Smooth muscle cell (in vitro differentiated cells): ENCODE results near the gene USPL1. TPM values are rescaled to one million over a fixed set of nuclear protein-coding genes. Genes with fewer than 3 reads are reported as not detected.

ENCODE experiments used
- DNase-seq: peaks from one replicate; lab custom pipeline; 2025; ENCODE audit not compliant: unreplicated experiment; lab: John Stamatoyannopoulos, UW
- H2AFZ ChIP-seq: fragments of 200-600 bp; sonication (generic); 2 replicates; pipeline ENCODE4 v1.6.0; 2016; ENCODE audit warnings: antibody characterized with exemption, low read depth, mild to moderate bottlenecking
- H3F3A ChIP-seq: fragments of 200-600 bp; sonication (generic); 2 replicates; pipeline ENCODE4 v1.6.0; 2017; ENCODE audit warnings: antibody characterized with exemption, low read depth
- H3K27ac ChIP-seq: fragments of 200-600 bp; sonication (generic); 2 replicates; pipeline ENCODE4 v1.5.1; 2016; ENCODE audit warnings: low read depth, mild to moderate bottlenecking
- H3K27me3 ChIP-seq: fragments of 200-600 bp; sonication (generic); 2 replicates; pipeline ENCODE4 v1.6.1; 2016; ENCODE audit warnings: low read depth, mild to moderate bottlenecking
- H3K36me3 ChIP-seq: fragments of 200-600 bp; sonication (generic); 2 replicates; pipeline ENCODE4 v1.5.1; 2016; ENCODE audit warnings: low read depth
- H3K4me1 ChIP-seq: fragments of 200-600 bp; sonication (generic); 2 replicates; pipeline ENCODE4 v1.5.1; 2016; ENCODE audit warnings: low read depth
- H3K4me2 ChIP-seq: fragments of 200-600 bp; sonication (generic); 2 replicates; pipeline ENCODE4 v1.6.0; 2016; ENCODE audit warnings: mild to moderate bottlenecking
- H3K4me3 ChIP-seq: fragments of 200-600 bp; sonication (generic); 2 replicates; pipeline ENCODE4 v1.5.1; 2016; ENCODE audit warnings: mild to moderate bottlenecking
- H3K79me2 ChIP-seq: fragments of 200-600 bp; sonication (generic); 2 replicates; pipeline ENCODE4 v1.6.0; 2016; ENCODE audit warnings: low read depth, mild to moderate bottlenecking
- H3K9ac ChIP-seq: fragments of 200-600 bp; sonication (generic); 2 replicates; pipeline ENCODE4 v1.6.0; 2016; ENCODE audit warnings: low read depth
- H3K9me3 ChIP-seq: fragments of 200-600 bp; sonication (generic); replicated peaks from 2 replicates; pipeline ENCODE4 v1.5.1; 2016; ENCODE audit warnings: low read depth
- H4K20me1 ChIP-seq: fragments of 200-600 bp; sonication (generic); 2 replicates; pipeline ENCODE4 v1.6.0; 2016; ENCODE audit warnings: low read depth
- WGBS: methylation state at CpG from one replicate; pipeline ENCODE4 v1.1.7; 2016; ENCODE audit warnings: low lambda C conversion rate; 5-methylcytosine and 5-hydroxymethylcytosine counted together
- polyA plus RNA-seq: library from polyadenylated mRNA; unstranded; fragments of >200 nt; fragmentation: Nextera tagmentation; extraction: Ambion mirVana; gene quantifications from 2 replicates; pipeline ENCODE4 v1.2.1, GENCODE V29; 2016
- total RNA-seq: library from RNA; depleted of rRNA; stranded (reverse); fragments of >200 nt; gene quantifications from 2 replicates; pipeline ENCODE4 v1.2.3, GENCODE V29; 2014
- TF ChIP-seq, protein P1 (sequence below): fragments of 200-600 bp; sonication (generic); IDR thresholded peaks from 2 replicates; pipeline ENCODE4 v1.5.1; 2017; ENCODE audit warnings: borderline replicate concordance, mild to moderate bottlenecking, antibody characterized with exemption; ENCODE audit not compliant: insufficient read depth, poor library complexity, severe bottlenecking

USPL1 gene
- total and polyA plus RNA-seq, 2 experiments from 2014 or later, result 12.3 to 33.3 TPM

- H2AFZ ChIP-seq, result no peak overlapping the region
- no peak overlapping the region for H3K9ac ChIP-seq
- DNase-seq, result no peak
- H3K4me2 ChIP-seq, result no peak overlapping the region
- no peaks in the 10 kb centered on the region for H3K79me2 ChIP-seq
- 95% methylated on average over 15 of the region's 15 CpGs for WGBS
- H4K20me1 ChIP-seq, result no peaks in the 10 kb centered on the region
- peaks cover 8% of the 10 kb centered on the region for H3K4me1 ChIP-seq
- H3F3A ChIP-seq, result peaks cover 7% of the 10 kb centered on the region
- H3K27me3 ChIP-seq, result no peaks in the 10 kb centered on the region
- H3K9me3 ChIP-seq, result no peaks in the 10 kb centered on the region
- no peak overlapping the region for H3K4me3 ChIP-seq
- TF ChIP-seq, protein P1, sequence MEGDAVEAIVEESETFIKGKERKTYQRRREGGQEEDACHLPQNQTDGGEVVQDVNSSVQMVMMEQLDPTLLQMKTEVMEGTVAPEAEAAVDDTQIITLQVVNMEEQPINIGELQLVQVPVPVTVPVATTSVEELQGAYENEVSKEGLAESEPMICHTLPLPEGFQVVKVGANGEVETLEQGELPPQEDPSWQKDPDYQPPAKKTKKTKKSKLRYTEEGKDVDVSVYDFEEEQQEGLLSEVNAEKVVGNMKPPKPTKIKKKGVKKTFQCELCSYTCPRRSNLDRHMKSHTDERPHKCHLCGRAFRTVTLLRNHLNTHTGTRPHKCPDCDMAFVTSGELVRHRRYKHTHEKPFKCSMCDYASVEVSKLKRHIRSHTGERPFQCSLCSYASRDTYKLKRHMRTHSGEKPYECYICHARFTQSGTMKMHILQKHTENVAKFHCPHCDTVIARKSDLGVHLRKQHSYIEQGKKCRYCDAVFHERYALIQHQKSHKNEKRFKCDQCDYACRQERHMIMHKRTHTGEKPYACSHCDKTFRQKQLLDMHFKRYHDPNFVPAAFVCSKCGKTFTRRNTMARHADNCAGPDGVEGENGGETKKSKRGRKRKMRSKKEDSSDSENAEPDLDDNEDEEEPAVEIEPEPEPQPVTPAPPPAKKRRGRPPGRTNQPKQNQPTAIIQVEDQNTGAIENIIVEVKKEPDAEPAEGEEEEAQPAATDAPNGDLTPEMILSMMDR, result no peak
- H3K36me3 ChIP-seq, result no peaks in the 10 kb centered on the region
- H3K27ac ChIP-seq, result no peak overlapping the region
Measured at GRCh38 chr13:30698488-30699005, 80.8 kb downstream of the USPL1 start.

DNA sequence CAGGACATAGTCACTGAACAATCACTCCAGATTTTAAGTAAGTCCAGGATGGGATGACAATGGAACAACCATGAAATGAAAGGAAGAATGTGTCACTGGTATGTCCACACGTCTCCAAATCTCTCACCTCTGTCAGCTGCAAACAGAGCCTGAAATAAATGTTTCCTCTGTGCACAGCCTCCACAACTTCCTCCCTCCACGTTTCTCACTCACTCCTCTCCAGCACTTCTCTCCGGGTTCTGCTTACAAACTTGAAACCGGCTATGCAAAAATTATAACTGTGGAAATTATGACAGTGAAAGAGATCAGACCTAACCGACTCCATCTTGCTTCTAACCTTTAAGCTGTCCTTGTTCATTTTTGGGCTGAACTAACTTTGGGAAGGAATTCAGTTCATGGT, 82.6 kb downstream of the USPL1 start:
- peaks cover 7% of the 10 kb centered on the region for H3F3A ChIP-seq
- H3K4me3 ChIP-seq, result no peak overlapping the region
- H3K27ac ChIP-seq, result no peak overlapping the region
- H3K4me2 ChIP-seq, result no peak overlapping the region
- no peaks in the 10 kb centered on the region for H4K20me1 ChIP-seq
- no peaks in the 10 kb centered on the region for H3K79me2 ChIP-seq
- no peaks in the 10 kb centered on the region for H3K36me3 ChIP-seq
- TF ChIP-seq, protein P1, result no peak
- 66% methylated on average over 5 of the region's 5 CpGs for WGBS
- no peak overlapping the region for H3K9ac ChIP-seq
- no peaks in the 10 kb centered on the region for H3K9me3 ChIP-seq
- no peak overlapping the region for H2AFZ ChIP-seq
- no peak for DNase-seq
- H3K27me3 ChIP-seq, result no peaks in the 10 kb centered on the region
- H3K4me1 ChIP-seq, result peaks cover 8% of the 10 kb centered on the region

DNA sequence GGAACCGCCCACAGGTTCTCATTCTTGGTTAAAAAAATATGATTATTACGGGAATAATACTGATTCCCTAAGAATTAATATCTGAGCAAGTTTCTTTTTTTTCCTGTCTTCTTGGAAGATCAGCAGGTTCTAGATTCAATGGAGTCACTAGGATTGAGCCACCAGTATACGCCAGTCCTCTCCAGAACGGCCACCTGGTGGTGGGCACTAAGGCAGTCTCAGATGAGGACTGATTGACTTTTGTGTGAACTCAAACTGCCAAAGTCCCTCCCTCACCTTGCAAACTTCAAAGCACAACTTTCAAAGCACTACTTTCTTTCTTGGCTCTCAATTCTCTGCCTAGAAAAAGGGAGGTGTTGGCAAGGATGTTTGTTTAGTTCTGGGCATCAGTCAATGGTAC, 84.3 kb downstream of the USPL1 start:
- no peak overlapping the region for H3K27ac ChIP-seq
- no peak overlapping the region for H3K9ac ChIP-seq
- no peaks in the 10 kb centered on the region for H3K9me3 ChIP-seq
- H3F3A ChIP-seq, result no peaks in the 10 kb centered on the region
- no peaks in the 10 kb centered on the region for H4K20me1 ChIP-seq
- TF ChIP-seq, protein P1, result no peak
- DNase-seq, result no peak
- H3K4me2 ChIP-seq, result no peak overlapping the region
- no peak overlapping the region for H2AFZ ChIP-seq
- no peak overlapping the region for H3K4me3 ChIP-seq
- no peaks in the 10 kb centered on the region for H3K79me2 ChIP-seq
- H3K36me3 ChIP-seq, result no peaks in the 10 kb centered on the region
- no peaks in the 10 kb centered on the region for H3K27me3 ChIP-seq
- no peaks in the 10 kb centered on the region for H3K4me1 ChIP-seq
- 95% methylated on average over 4 of the region's 4 CpGs for WGBS

GRCh38 chr13:30704596-30704995, 86.9 kb downstream of the USPL1 start:
- Histone ChIP-seq H4K20me1 (no peaks in the 10 kb centered on the region), H3K9ac (no peak overlapping the region), H3K36me3 (no peaks in the 10 kb centered on the region), H3K4me2 (no peak overlapping the region), H2AFZ (no peak overlapping the region), H3K79me2 (no peaks in the 10 kb centered on the region), H3K4me1 (no peaks in the 10 kb centered on the region), H3K4me3 (no peak overlapping the region), H3K27ac (no peak overlapping the region), H3K9me3 (no peaks in the 10 kb centered on the region), H3K27me3 (no peaks in the 10 kb centered on the region), H3F3A (no peaks in the 10 kb centered on the region)
- no peak for DNase-seq
- WGBS, result 90% methylated on average over 6 of the region's 6 CpGs
- TF ChIP-seq, protein P1, result no peak
